Caco-2 (cell line): ENCODE measurements around the gene DTNB. TPM values are rescaled to one million over a fixed set of nuclear protein-coding genes. Genes with fewer than 3 reads are reported as not detected.

Source experiments
- BruUV-seq: library from RNA; stranded (reverse); fragments of 400-500 nt; replicated peaks from 2 replicates; lab custom pipeline; 2021; lab: Mats Ljungman, UMichigan
- CTCF ChIA-PET: fragments of 300-600 bp; sonication (Branson Sonifier 250); formaldehyde crosslinking; loops from one replicate; lab custom pipeline; 2022; ENCODE audit warnings: antibody characterized with exemption; lab: Charles Lee
- POLR2A ChIA-PET: fragments of 300-600 bp; sonication (Branson Sonifier 250); formaldehyde crosslinking; loops from one replicate; lab custom pipeline; 2022; ENCODE audit warnings: antibody characterized with exemption; lab: Charles Lee
- DNase-seq, 2 experiments: peaks; one replicate each; pipeline versions ENCODE4 v3.0.0 to v3.0.0-alpha.2; 2020 to 2022
- H3K27me3 ChIP-seq: replicated peaks from 2 replicates; pipeline ENCODE4 v1.6.0; 2011; ENCODE audit warnings: low read length; ENCODE audit not compliant: control insufficient read depth, insufficient read depth
- H3K36me3 ChIP-seq: 2 replicates; pipeline ENCODE4 v1.5.1; 2011; ENCODE audit warnings: low read length; ENCODE audit not compliant: control insufficient read depth, insufficient read depth
- H3K4me1 ChIP-seq: fragments of 250-450 bp; sonication (Bioruptor Pico); 2 replicates; pipeline ENCODE4 v1.5.1; 2020; ENCODE audit warnings: mild to moderate bottlenecking
- H3K4me3 ChIP-seq: 2 replicates; pipeline ENCODE4 v1.5.1; 2011; ENCODE audit warnings: low read depth, mild to moderate bottlenecking, control low read depth, low read length
- H3K9me3 ChIP-seq: fragments of 250-450 bp; sonication (Bioruptor Pico); 2 replicates; pipeline ENCODE4 v1.5.1; 2020; ENCODE audit warnings: mild to moderate bottlenecking, moderate library complexity
- H3K27ac Mint-ChIP-seq: one replicate; pipeline ENCODE4 v1.8.0; 2022; ENCODE audit warnings: mixed read lengths; ENCODE audit not compliant: unreplicated experiment
- H3K27me3 Mint-ChIP-seq: one replicate; pipeline ENCODE4 v1.8.0; 2022; ENCODE audit warnings: mixed read lengths; ENCODE audit not compliant: insufficient read depth, unreplicated experiment
- H3K36me3 Mint-ChIP-seq: one replicate; pipeline ENCODE4 v1.8.0; 2022; ENCODE audit warnings: mild to moderate bottlenecking, mixed read lengths; ENCODE audit not compliant: insufficient read depth, unreplicated experiment
- H3K4me1 Mint-ChIP-seq: one replicate; pipeline ENCODE4 v1.8.0; 2022; ENCODE audit warnings: low read depth, mixed read lengths; ENCODE audit not compliant: unreplicated experiment
- H3K4me3 Mint-ChIP-seq: one replicate; pipeline ENCODE4 v1.8.0; 2022; ENCODE audit warnings: mild to moderate bottlenecking, moderate library complexity, mixed read lengths; ENCODE audit not compliant: unreplicated experiment
- H3K9me3 Mint-ChIP-seq: one replicate; pipeline ENCODE4 v1.8.0; 2022; ENCODE audit warnings: mixed read lengths; ENCODE audit not compliant: unreplicated experiment
- intact Hi-C: fragments of 100-400 bp; cut with micrococcal nuclease; formaldehyde crosslinking; loops from one replicate; pipeline ENCODE4 v1.10.0; 2022; ENCODE audit not compliant: unreplicated experiment
- total RNA-seq: library from RNA; stranded (reverse); gene quantifications from 2 replicates; pipeline ENCODE4 v1.2.3, GENCODE V29; 2022
- TF ChIP-seq, protein P1 (sequence below), 2 experiments: fragments of 200-600 bp in 1 of 2; IDR thresholded peaks; 1 replicate in 1 of 2; 2 replicates in 1 of 2; pipeline versions ENCODE4 v1.5.1 to v1.8.0; 2011 to 2022; ENCODE audit warnings: antibody characterized with exemption in 1 of 2, control low read depth in 1 of 2, inconsistent platforms in 1 of 2, low read depth in 1 of 2, low read length in 1 of 2, mild to moderate bottlenecking in 1 of 2, moderate library complexity in 1 of 2; ENCODE audit not compliant: insufficient read depth in 1 of 2, severe bottlenecking in 1 of 2, unreplicated experiment in 1 of 2

The DTNB gene
- total RNA-seq, 1 experiment from 2014 or later = 50.4 TPM

DNA sequence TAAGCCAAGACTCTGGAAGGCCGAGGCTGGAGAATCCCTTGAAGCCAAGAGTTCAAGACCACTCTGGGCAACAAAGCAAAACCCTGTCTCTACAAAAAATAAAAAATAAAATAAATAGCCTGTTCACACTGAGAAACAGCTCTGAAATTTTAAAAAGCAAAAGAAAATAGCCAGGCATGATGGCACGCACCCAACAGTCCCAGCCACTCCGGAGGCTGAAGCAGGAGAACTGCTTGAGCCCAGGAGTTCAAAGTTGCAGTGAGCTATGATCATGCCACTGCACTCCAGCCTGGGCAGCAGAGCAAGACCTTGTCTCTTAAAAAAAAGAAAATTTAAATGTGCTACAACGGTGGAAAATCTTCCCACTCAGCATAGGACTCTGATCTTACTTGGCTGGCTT lies 52.7 kb downstream of the DTNB start:
- ChIA-PET POLR2A (interaction anchor here (0.6 kb wide), 1 partner anchor 51 kb away, joined by 4 read pairs; no protein-coding TSS in a partner anchor), CTCF (no interaction called here)
- Mint-ChIP-seq H3K4me3 (no peak overlapping the region), H3K9me3 (no peaks in the 10 kb centered on the region), H3K36me3 (peaks cover 6% of the 10 kb centered on the region), H3K4me1 (peaks cover 38% of the 10 kb centered on the region), H3K27me3 (no peaks in the 10 kb centered on the region), H3K27ac (no peak overlapping the region)
- DNase-seq = no peak
- H3K4me3 ChIP-seq = no peak overlapping the region
- H3K27me3 ChIP-seq = no peaks in the 10 kb centered on the region
- BruUV-seq = no TSS peak
- H3K4me1 ChIP-seq = peaks cover 44% of the 10 kb centered on the region
- TF ChIP-seq, protein P1, sequence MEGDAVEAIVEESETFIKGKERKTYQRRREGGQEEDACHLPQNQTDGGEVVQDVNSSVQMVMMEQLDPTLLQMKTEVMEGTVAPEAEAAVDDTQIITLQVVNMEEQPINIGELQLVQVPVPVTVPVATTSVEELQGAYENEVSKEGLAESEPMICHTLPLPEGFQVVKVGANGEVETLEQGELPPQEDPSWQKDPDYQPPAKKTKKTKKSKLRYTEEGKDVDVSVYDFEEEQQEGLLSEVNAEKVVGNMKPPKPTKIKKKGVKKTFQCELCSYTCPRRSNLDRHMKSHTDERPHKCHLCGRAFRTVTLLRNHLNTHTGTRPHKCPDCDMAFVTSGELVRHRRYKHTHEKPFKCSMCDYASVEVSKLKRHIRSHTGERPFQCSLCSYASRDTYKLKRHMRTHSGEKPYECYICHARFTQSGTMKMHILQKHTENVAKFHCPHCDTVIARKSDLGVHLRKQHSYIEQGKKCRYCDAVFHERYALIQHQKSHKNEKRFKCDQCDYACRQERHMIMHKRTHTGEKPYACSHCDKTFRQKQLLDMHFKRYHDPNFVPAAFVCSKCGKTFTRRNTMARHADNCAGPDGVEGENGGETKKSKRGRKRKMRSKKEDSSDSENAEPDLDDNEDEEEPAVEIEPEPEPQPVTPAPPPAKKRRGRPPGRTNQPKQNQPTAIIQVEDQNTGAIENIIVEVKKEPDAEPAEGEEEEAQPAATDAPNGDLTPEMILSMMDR (IDR thresholded peaks at IDR 0.05; ENCODE audit: insufficient read depth in 1 of 2, low read depth in 1 of 2, low read length in 1 of 2, severe bottlenecking in 1 of 2, unreplicated experiment in 1 of 2) = no peak
- no peaks in the 10 kb centered on the region for H3K9me3 ChIP-seq
- H3K36me3 ChIP-seq = peaks cover 1% of the 10 kb centered on the region; the same call in 1 of the 2 replicates
- intact Hi-C loops = no loop called here

DNA sequence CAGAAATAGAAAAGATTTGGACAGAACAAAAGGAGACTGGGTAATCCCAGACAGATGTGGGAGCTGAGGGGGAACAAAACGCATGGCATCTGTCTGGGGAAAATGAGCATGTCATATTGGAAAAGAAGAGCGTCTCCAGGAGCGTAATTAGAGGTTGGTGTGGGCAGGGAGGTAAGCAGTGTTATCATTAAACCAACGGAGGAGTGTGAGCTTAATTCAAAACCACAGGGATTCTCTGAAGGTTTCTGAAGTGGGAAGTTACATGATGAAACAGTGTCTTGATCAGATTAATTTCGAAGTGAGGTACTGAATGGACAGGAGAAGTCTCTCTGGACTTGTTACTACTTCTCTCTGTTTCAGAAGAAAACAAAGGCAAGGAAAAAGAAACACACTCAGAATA lies 53.3 kb downstream of the DTNB start:
- Mint-ChIP-seq H3K27me3 (no peaks in the 10 kb centered on the region), H3K4me1 (peaks cover 39% of the 10 kb centered on the region), H3K27ac (peak overlapping the region; percentile 87), H3K4me3 (peak overlapping the region; percentile 3), H3K9me3 (no peaks in the 10 kb centered on the region), H3K36me3 (peaks cover 9% of the 10 kb centered on the region)
- TF ChIP-seq, protein P1 (IDR thresholded peaks at IDR 0.05; ENCODE audit: insufficient read depth in 1 of 2, low read depth in 1 of 2, low read length in 1 of 2, severe bottlenecking in 1 of 2, unreplicated experiment in 1 of 2) = no peak
- no peaks in the 10 kb centered on the region for H3K9me3 ChIP-seq
- no peak for DNase-seq
- H3K27me3 ChIP-seq = no peaks in the 10 kb centered on the region
- no TSS peak for BruUV-seq
- peaks cover 1% of the 10 kb centered on the region; the same call in 1 of the 2 replicates for H3K36me3 ChIP-seq
- H3K4me1 ChIP-seq = peaks cover 49% of the 10 kb centered on the region
- H3K4me3 ChIP-seq = no peak overlapping the region
- intact Hi-C loops = no loop called here
- ChIA-PET POLR2A (no interaction called here), CTCF (no interaction called here)

DNA sequence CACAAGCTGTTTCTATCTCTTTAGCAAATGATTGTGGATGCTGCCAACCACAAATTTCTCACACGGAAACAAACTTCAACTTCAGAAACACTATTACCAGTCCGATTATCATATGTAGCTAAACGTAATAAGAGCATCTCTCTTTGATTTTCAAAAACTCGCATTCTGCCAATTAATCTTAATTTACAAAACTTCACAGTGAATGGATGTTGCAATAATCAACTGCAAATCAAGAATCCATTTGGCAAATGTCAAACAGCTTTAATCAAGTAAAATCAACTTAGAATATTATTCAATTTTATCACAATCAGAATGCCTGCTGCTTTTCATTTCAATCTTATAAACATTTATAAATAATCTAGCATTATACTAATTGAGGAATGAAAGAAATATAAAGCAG lies 54.2 kb downstream of the DTNB start:
- no peaks in the 10 kb centered on the region for H3K27me3 Mint-ChIP-seq
- Histone ChIP-seq H3K4me3 (no peak overlapping the region; the same call in 1 of the 2 replicates), H3K4me1 (peaks cover 58% of the 10 kb centered on the region), H3K9me3 (no peaks in the 10 kb centered on the region), H3K36me3 (peaks cover 1% of the 10 kb centered on the region; the same call in 1 of the 2 replicates), H3K27me3 (no peaks in the 10 kb centered on the region)
- TF ChIP-seq, protein P1 (IDR thresholded peaks at IDR 0.05; ENCODE audit: insufficient read depth in 1 of 2, low read depth in 1 of 2, low read length in 1 of 2, severe bottlenecking in 1 of 2, unreplicated experiment in 1 of 2) = no peak
- ChIA-PET CTCF (interaction anchor here (1.3 to 2.0 kb wide), 4 partner anchors 11 to 81 kb away, joined by 8 to 10 read pairs (median 9); no protein-coding TSS in a partner anchor), POLR2A (no interaction called here)
- H3K4me1 Mint-ChIP-seq = peaks cover 48% of the 10 kb centered on the region
- BruUV-seq = TSS peak; percentile 85
- H3K27ac Mint-ChIP-seq = peak overlapping the region; percentile 37
- intact Hi-C loops = no loop called here
- H3K4me3 Mint-ChIP-seq = peak overlapping the region; percentile 43
- DNase-seq = no peak
- H3K9me3 Mint-ChIP-seq = no peaks in the 10 kb centered on the region
- H3K36me3 Mint-ChIP-seq = peaks cover 11% of the 10 kb centered on the region
